Transverse colon (tissue), 3 donors: Measurements from ENCODE around the gene NXPH1.

Experiments used
- EP300 ChIP-seq: sonication (generic); formaldehyde crosslinking; IDR thresholded peaks from one replicate; pipeline ENCODE4 v1.6.1; 2017; ENCODE audit warnings: antibody characterized with exemption, low read depth
- POLR2A ChIP-seq: fragments of 450-650 bp; IDR thresholded peaks from one replicate; pipeline ENCODE4 v1.6.1; 2016; ENCODE audit warnings: antibody characterized with exemption, mild to moderate bottlenecking, moderate library complexity
- TF ChIP-seq, protein P1 (sequence below), 5 experiments: fragments of 200-600 bp in 3 of 5; fragments of 450-650 bp in 2 of 5; sonication (generic) in 3 of 5; IDR thresholded peaks; 1 replicate in 2 of 5; 2 replicates in 3 of 5; pipeline ENCODE4 v1.5.1; 2016 to 2017; ENCODE audit warnings: antibody characterized with exemption in 5 of 5, inconsistent platforms in 3 of 5, mild to moderate bottlenecking in 2 of 5, moderate library complexity in 1 of 5

DNA sequence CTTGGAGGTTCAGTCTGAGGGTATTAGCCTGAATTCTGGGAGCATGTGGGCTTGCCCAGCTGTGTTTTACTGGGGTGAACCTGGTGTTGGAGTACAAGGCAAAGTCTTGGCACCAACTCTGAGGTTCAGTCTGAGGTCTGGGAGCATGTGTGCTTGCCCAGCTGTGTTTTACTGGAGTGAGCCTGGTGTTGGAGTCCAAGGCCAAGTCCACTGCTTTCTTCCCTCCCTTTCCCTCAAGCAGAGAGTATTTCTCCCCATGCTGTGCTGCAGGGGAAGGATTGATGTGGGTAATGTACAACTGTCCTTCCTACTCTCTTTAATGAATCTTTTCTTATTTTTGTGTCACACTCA is 236.1 kb downstream of the NXPH1 start:
- TF ChIP-seq, protein P1, sequence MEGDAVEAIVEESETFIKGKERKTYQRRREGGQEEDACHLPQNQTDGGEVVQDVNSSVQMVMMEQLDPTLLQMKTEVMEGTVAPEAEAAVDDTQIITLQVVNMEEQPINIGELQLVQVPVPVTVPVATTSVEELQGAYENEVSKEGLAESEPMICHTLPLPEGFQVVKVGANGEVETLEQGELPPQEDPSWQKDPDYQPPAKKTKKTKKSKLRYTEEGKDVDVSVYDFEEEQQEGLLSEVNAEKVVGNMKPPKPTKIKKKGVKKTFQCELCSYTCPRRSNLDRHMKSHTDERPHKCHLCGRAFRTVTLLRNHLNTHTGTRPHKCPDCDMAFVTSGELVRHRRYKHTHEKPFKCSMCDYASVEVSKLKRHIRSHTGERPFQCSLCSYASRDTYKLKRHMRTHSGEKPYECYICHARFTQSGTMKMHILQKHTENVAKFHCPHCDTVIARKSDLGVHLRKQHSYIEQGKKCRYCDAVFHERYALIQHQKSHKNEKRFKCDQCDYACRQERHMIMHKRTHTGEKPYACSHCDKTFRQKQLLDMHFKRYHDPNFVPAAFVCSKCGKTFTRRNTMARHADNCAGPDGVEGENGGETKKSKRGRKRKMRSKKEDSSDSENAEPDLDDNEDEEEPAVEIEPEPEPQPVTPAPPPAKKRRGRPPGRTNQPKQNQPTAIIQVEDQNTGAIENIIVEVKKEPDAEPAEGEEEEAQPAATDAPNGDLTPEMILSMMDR (IDR thresholded peaks at IDR 0.05), result no peak
- no peak for TF ChIP-seq EP300
- TF ChIP-seq POLR2A, result no peak
